ENCODE measurements around the gene TSPAN13.
A peak's percentile ranks its signal among the peaks of the same experiment; 100 is the strongest.

Gene TSPAN13

GRCh38 chr7:16753102-16753931 is at the start of gene TSPAN13:
Gene TSPAN13 (plus strand): TSS chr7:16753755. CDS start chr7:16753968, 213 bp downstream.
- peak; percentile 14 for DNase-seq (ENCODE audit: low spot score)

DNA sequence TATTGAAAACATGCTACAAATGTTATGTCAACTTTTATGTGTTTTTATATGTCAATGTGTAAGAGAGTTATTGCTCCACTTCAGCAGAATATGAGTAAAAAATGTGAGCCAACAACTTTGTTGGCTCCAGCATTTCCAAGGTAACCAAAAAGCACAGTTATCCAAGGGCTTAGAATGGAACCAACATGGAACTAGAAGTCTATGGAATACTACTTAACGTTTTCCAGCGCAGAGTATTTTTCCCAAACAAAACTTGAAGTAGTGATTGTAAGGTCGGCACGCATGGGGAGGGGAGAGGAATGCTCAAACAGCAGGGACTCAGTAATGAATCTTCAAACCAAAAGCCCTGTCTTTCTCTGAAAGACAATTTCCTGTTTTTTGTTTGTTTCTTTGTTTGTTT is 45.0 kb upstream of the TSPAN13 start:
- DNase-seq (ENCODE audit: low spot score) = no peak

DNA sequence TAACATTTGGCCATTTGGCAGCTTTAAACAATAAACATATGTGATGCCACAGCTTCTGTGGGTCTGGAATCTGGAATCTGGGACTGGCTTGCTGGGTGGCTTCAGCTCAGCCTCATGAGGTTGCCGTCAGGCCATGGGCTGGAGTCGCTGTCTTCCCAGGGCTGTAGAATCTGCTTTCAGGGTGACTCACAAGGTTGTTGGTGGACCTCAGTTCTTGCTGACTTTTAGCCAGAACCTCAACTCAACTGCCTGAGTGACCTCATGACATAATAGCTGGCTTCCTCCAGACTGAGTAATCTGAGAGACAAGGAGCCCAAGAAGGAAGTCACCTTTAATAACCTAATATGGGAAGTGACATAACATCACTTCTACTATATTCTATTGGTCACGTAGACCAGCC is 44.6 kb upstream of the TSPAN13 start:
- DNase-seq (ENCODE audit: low spot score) = no peak

DNA sequence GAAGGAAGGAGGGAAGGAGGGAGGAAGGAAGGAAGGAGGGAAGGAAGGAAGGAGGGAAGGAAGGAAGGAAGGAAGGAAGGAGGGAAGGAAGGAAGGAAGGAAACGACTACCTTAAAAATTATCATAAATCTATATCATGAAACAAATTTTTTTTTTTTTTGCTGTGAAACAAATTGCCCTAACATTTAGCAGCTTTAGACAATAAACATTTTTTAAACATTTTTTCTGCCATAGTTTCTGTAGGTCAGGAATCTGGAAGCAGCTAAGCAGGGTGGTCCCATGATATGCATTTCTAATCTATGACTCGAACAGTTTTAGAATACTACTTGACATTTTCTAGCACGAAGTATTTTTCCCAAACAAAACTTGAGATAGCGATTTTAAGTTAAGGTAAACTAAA is 42.9 kb upstream of the TSPAN13 start:
- DNase-seq (ENCODE audit: low spot score) = no peak

GRCh38 chr7:16711730-16712129 is 41.8 kb upstream of the TSPAN13 start:
- no peak for DNase-seq (ENCODE audit: low spot score)

DNA sequence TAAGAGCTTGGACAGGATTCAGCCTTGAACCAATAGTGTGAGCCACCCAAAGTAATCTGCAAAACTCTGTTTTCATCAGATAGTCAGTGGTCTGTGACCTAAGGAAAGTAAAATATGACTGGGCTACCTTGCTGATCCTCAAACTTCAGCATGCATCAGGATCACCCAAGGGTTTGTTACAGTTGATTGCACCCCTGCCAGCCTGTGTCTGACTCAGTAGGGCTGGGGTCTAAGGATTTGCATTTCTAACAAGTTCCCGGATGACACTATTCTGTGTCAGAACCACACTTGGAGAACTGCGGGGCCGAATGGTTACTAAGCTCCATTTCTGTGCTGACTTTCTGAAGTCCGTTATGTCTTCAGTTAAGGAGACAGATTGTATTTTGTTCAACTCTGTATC is 40.6 kb upstream of the TSPAN13 start:
- no peak for DNase-seq (ENCODE audit: low spot score)

- DNase-seq (ENCODE audit: low spot score) = no peak
Observed at GRCh38 chr7:16715928-16716327, 37.6 kb upstream of the TSPAN13 start.

DNA sequence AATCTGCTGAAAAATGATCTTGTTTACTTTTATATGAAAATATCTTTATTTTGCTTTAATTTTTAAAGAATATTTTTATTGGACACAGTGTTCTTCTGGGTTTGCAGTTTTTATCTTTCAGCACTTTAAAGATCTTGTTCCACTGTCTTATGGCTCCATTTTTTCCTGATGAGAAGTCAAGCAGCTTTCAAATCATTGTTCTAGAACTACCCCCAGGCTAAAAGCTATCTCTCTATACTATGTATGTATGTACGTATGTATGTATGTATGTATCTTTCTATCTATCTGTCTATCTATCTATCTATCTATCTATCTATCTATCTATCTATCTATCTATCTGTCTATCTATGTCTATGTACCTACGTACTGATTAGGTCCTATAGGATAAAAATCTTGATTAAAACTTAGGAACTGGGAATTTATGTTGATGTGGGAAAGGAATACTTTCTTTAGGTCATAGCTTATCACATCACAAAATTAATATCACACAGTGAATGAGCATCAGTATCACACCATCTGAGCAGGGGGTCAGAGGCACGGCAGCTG is 35.4 kb upstream of the TSPAN13 start:
- no peak for DNase-seq (ENCODE audit: low spot score)

DNA sequence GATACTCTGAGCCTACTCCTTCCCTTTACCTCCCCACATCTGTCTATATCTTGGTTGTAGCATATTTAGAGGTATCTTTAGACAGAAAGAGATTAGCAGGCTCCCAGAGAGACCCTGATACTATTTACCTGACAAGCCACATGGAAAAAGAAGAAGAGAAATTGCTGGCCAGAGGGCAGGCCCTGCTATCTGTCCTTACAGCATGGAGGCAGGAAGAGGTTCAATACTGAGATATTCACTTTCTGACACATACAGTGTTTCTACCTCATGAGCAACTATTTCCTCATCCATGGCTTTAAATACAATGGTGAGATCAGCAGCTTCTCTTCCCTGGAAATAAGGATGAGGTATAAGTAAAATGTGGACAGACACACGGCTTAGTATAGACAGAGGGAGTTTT is 33.9 kb upstream of the TSPAN13 start:
- no peak for DNase-seq (ENCODE audit: low spot score)

GRCh38 chr7:16721541-16721940 is 32.0 kb upstream of the TSPAN13 start:
- DNase-seq (ENCODE audit: low spot score) = no peak

DNA sequence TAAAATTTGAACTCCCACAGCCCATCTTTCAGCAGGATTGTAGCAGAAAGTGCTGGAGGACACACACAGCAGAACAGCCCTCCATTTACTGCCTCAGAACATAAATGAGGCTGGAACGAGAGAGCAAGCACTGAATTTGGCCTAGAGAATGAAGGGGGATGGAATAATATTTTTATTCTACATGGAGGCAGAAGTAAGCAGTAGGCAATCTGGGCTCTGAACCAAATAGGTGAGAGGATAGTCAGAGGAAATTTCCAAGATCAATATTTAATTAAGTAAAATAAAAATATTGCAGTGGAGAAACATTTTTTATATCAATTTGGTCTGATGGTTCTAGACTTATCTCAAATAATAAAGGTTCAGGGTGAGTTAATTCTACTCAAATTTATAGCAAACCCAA is 29.2 kb upstream of the TSPAN13 start:
- no peak for DNase-seq (ENCODE audit: low spot score)

DNA sequence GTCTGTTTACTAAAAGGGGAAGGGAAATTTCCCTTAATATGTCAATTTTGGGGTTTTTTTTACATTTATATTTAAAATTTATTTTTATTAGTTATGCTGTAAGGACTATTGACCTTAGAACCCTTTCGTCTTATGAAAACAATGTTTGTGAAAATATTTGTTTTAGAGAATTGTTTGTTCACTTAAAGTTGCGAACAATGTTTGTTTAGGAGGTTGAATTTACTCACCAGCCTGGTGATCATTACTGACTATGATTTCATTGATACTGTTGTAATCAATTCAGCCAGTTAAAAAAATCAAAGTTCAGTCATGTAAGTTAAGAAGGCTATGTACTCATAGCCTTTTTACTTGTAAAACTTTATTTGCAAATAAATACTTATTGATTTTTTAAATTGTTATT is 27.4 kb upstream of the TSPAN13 start:
- DNase-seq (ENCODE audit: low spot score) = no peak

- DNase-seq (ENCODE audit: low spot score) = no peak
Observed at GRCh38 chr7:16727736-16728135, 25.8 kb upstream of the TSPAN13 start.

- no peak for DNase-seq (ENCODE audit: low spot score)
Observed at GRCh38 chr7:16728811-16729210, 24.7 kb upstream of the TSPAN13 start.

DNA sequence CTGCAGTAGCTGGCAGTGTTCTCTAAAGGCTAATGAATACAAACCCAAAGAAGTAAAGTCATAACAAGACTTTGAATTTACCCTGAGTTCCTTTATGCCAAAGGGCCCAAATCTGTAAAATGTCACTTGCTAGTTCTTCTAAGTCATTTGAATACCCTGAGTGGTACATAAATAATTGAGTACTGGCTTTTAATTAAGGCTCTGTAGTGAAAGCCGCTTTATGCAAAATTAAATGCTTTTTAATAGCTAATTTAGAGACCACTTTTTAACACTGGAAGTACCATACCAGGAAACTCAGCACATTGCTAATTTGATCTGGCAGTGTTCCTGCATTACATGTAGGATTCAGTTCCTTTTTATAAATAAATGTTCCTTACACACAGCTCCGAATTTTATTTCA is 24.0 kb upstream of the TSPAN13 start:
- DNase-seq (ENCODE audit: low spot score) = no peak

GRCh38 chr7:16730937-16731336 is 22.6 kb upstream of the TSPAN13 start:
- no peak for DNase-seq (ENCODE audit: low spot score)

GRCh38 chr7:16732828-16733227 is 20.7 kb upstream of the TSPAN13 start:
- DNase-seq (ENCODE audit: low spot score) = no peak

GRCh38 chr7:16734148-16734726 is 19.3 kb upstream of the TSPAN13 start:
- DNase-seq (ENCODE audit: low spot score) = no peak

- no peak for DNase-seq (ENCODE audit: low spot score)
Observed at GRCh38 chr7:16735020-16735419, 18.5 kb upstream of the TSPAN13 start.

GRCh38 chr7:16738011-16738688 is 15.4 kb upstream of the TSPAN13 start:
- DNase-seq (ENCODE audit: low spot score) = no peak

- no peak for DNase-seq (ENCODE audit: low spot score)
Observed at GRCh38 chr7:16739863-16740622, 13.5 kb upstream of the TSPAN13 start.

GRCh38 chr7:16740623-16740953 is 13.0 kb upstream of the TSPAN13 start:
- DNase-seq (ENCODE audit: low spot score) = no peak
